Measurements from ENCODE around the gene HOMER2.

DNA sequence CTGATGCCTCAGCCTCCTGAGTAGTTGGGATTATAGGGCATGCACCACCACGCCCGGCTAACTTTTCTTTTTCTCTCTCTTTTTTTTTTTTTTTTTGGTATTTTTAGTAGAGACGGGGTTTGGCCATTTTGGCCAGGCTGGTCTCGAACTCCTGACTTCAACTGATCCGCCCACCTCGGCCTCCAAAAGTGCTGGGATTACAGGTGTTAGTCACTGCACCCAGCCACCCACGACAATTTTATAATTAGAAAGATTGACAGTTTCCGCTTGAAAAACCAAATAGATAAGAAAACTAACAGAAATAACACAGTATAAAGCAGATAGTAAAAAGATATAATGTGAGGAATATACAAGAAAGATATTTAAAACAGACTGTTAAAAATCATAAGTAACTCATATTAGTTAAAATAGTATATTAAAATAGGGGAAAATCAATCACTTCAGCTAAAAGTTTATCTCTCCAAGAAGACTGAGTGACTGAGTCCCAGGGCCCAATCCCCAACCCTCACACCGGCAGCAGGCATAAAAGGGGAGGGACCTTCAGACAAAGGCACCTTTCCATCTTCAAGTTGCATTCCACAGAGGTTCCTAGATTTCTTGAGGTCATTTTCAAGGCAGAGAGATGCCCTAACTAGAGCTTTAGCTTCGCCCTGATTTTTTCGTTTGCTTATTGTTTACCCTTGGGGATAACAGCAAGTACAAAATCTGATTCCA is 144.4 kb downstream of the HOMER2 start:
- TF ChIP-seq, protein P1, sequence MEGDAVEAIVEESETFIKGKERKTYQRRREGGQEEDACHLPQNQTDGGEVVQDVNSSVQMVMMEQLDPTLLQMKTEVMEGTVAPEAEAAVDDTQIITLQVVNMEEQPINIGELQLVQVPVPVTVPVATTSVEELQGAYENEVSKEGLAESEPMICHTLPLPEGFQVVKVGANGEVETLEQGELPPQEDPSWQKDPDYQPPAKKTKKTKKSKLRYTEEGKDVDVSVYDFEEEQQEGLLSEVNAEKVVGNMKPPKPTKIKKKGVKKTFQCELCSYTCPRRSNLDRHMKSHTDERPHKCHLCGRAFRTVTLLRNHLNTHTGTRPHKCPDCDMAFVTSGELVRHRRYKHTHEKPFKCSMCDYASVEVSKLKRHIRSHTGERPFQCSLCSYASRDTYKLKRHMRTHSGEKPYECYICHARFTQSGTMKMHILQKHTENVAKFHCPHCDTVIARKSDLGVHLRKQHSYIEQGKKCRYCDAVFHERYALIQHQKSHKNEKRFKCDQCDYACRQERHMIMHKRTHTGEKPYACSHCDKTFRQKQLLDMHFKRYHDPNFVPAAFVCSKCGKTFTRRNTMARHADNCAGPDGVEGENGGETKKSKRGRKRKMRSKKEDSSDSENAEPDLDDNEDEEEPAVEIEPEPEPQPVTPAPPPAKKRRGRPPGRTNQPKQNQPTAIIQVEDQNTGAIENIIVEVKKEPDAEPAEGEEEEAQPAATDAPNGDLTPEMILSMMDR (IDR thresholded peaks at IDR 0.05; ENCODE audit: insufficient read depth, low read length), result no peak
- TF ChIP-seq, protein P2, sequence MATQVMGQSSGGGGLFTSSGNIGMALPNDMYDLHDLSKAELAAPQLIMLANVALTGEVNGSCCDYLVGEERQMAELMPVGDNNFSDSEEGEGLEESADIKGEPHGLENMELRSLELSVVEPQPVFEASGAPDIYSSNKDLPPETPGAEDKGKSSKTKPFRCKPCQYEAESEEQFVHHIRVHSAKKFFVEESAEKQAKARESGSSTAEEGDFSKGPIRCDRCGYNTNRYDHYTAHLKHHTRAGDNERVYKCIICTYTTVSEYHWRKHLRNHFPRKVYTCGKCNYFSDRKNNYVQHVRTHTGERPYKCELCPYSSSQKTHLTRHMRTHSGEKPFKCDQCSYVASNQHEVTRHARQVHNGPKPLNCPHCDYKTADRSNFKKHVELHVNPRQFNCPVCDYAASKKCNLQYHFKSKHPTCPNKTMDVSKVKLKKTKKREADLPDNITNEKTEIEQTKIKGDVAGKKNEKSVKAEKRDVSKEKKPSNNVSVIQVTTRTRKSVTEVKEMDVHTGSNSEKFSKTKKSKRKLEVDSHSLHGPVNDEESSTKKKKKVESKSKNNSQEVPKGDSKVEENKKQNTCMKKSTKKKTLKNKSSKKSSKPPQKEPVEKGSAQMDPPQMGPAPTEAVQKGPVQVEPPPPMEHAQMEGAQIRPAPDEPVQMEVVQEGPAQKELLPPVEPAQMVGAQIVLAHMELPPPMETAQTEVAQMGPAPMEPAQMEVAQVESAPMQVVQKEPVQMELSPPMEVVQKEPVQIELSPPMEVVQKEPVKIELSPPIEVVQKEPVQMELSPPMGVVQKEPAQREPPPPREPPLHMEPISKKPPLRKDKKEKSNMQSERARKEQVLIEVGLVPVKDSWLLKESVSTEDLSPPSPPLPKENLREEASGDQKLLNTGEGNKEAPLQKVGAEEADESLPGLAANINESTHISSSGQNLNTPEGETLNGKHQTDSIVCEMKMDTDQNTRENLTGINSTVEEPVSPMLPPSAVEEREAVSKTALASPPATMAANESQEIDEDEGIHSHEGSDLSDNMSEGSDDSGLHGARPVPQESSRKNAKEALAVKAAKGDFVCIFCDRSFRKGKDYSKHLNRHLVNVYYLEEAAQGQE (IDR thresholded peaks at IDR 0.05; ENCODE audit: insufficient replicate concordance, low read depth), result no peak

Measured in HL-60 (cell line).